C4-2B (cell line): ENCODE measurements around the gene PTPRR.

ENCODE experiments used
- CTCF ChIP-seq: fragments of 450-650 bp; conservative IDR thresholded peaks from 2 replicates; pipeline ENCODE4 v1.5.1; 2017; ENCODE audit warnings: mild to moderate bottlenecking
- ZFX ChIP-seq: fragments of 450-650 bp; IDR thresholded peaks from 2 replicates; pipeline ENCODE4 v1.6.1; 2017

- TF ChIP-seq CTCF = no peak
- no peak for TF ChIP-seq ZFX
These were observed 147.7 kb downstream of the PTPRR start for GRCh38 chr12:70772836-70773235.
